ENCODE data around the gene TMEM240.
"Not testable (repeated sequence)": the region's sequence is repeated elsewhere in the genome, so short reads cannot be mapped to it uniquely, and the experiment has no call there.

The TMEM240 gene

GRCh38 chr1:1558591-1558990, 18.2 kb upstream of the TMEM240 start:
- DNase-seq (ENCODE audit: low read depth in 2 of 3, low spot score in 1 of 3): no peak

GRCh38 chr1:1557688-1558087, 17.3 kb upstream of the TMEM240 start:
- not testable (repeated sequence) for DNase-seq (ENCODE audit: low read depth in 2 of 3, low spot score in 1 of 3)

- DNase-seq (ENCODE audit: low read depth in 2 of 3, low spot score in 1 of 3): not testable (repeated sequence)
Measured at GRCh38 chr1:1556961-1557360, 16.5 kb upstream of the TMEM240 start.

GRCh38 chr1:1556505-1556904, 16.1 kb upstream of the TMEM240 start:
- no peak for DNase-seq (ENCODE audit: low read depth in 2 of 3, low spot score in 1 of 3)

GRCh38 chr1:1554926-1555915, 14.8 kb upstream of the TMEM240 start:
- DNase-seq (ENCODE audit: low read depth in 2 of 3, low spot score in 1 of 3): no peak

- DNase-seq (ENCODE audit: low read depth in 2 of 3, low spot score in 1 of 3): no peak
Measured at GRCh38 chr1:1554550-1554925, 14.1 kb upstream of the TMEM240 start.

- no peak for DNase-seq (ENCODE audit: low read depth in 2 of 3, low spot score in 1 of 3)
Measured at GRCh38 chr1:1553821-1554494, 13.5 kb upstream of the TMEM240 start.

GRCh38 chr1:1552263-1552639, 11.8 kb upstream of the TMEM240 start:
- DNase-seq (ENCODE audit: low read depth in 2 of 3, low spot score in 1 of 3): no peak

- DNase-seq (ENCODE audit: low read depth in 2 of 3, low spot score in 1 of 3): no peak
Measured at GRCh38 chr1:1551524-1552262, 11.3 kb upstream of the TMEM240 start.

- DNase-seq (ENCODE audit: low read depth in 2 of 3, low spot score in 1 of 3): no peak
Measured at GRCh38 chr1:1550591-1551432, 10.4 kb upstream of the TMEM240 start.

- DNase-seq (ENCODE audit: low read depth in 2 of 3, low spot score in 1 of 3): no peak
Measured at GRCh38 chr1:1550087-1550486, 9.7 kb upstream of the TMEM240 start.

- DNase-seq (ENCODE audit: low read depth in 2 of 3, low spot score in 1 of 3): no peak
Measured at GRCh38 chr1:1548591-1548990, 8.2 kb upstream of the TMEM240 start.

- no peak for DNase-seq (ENCODE audit: low read depth in 2 of 3, low spot score in 1 of 3)
Measured at GRCh38 chr1:1547476-1547875, 7.1 kb upstream of the TMEM240 start.

GRCh38 chr1:1547011-1547410, 6.6 kb upstream of the TMEM240 start:
- DNase-seq (ENCODE audit: low read depth in 2 of 3, low spot score in 1 of 3): no peak

- DNase-seq (ENCODE audit: low read depth in 2 of 3, low spot score in 1 of 3): no peak
Measured at GRCh38 chr1:1545946-1546737, 5.7 kb upstream of the TMEM240 start.

GRCh38 chr1:1544544-1544943, 4.1 kb upstream of the TMEM240 start:
- DNase-seq (ENCODE audit: low read depth in 2 of 3, low spot score in 1 of 3): no peak

GRCh38 chr1:1543706-1544099, 3.3 kb upstream of the TMEM240 start:
- DNase-seq (ENCODE audit: low read depth in 2 of 3, low spot score in 1 of 3): no peak

- DNase-seq (ENCODE audit: low read depth in 2 of 3, low spot score in 1 of 3): no peak
Measured at GRCh38 chr1:1542766-1543705, 2.6 kb upstream of the TMEM240 start.

Measured in stimulated activated CD4-positive, alpha-beta T cell treated with anti-CD3 and anti-CD28 coated beads, Interleukin-12 subunit alpha, Interleukin-12 subunit beta, amount 100 ng/mL, for 48 hours (primary cell).